Gastroesophageal sphincter (tissue), 4 donors: ENCODE measurements around the gene SETBP1. TPM values are rescaled to one million over a fixed set of nuclear protein-coding genes. Genes with fewer than 3 reads are reported as not detected.

ENCODE experiments used
- ATAC-seq: fragments of 150-250 bp; one replicate; pipeline ENCODE4 v1.9.1; 2016; ENCODE audit warnings: mild to moderate bottlenecking, moderate library complexity
- H3K27ac ChIP-seq, 4 donors: fragments of 200-600 bp; sonication (generic) in 3 of 4; 1 replicate in 3 of 4; 2 replicates in 1 of 4; pipeline ENCODE4 v1.5.1; 2016 to 2019
- H3K27me3 ChIP-seq: fragments of 200-600 bp; sonication (generic); one replicate; pipeline ENCODE4 v1.5.1; 2019
- H3K36me3 ChIP-seq, 2 donors: fragments of 200-600 bp; sonication (generic); one replicate each; pipeline ENCODE4 v1.5.1; 2019; ENCODE audit warnings: control low read depth in 1 of 2
- H3K4me1 ChIP-seq, 3 donors: fragments of 200-600 bp; sonication (generic); 1 replicate in 2 of 3; 2 replicates in 1 of 3; pipeline ENCODE4 v1.5.1; 2016 to 2019; ENCODE audit warnings: control low read depth in 2 of 3
- H3K4me3 ChIP-seq, 2 donors: fragments of 200-600 bp; sonication (generic); one replicate each; pipeline ENCODE4 v1.5.1; 2019; ENCODE audit warnings: mild to moderate bottlenecking in 1 of 2, moderate library complexity in 1 of 2
- H3K9me3 ChIP-seq, 3 donors: fragments of 200-600 bp; sonication (generic); one replicate each; pipeline ENCODE4 v1.5.1; 2017 to 2019; ENCODE audit warnings: control low read depth in 2 of 3
- EP300 ChIP-seq: sonication (generic); formaldehyde crosslinking; IDR thresholded peaks from one replicate; pipeline ENCODE4 v1.6.1; 2017; ENCODE audit warnings: antibody characterized with exemption, mild to moderate bottlenecking
- POLR2A ChIP-seq, 2 donors: fragments of 450-650 bp; IDR thresholded peaks; one replicate each; pipeline ENCODE4 v1.6.1; 2017; ENCODE audit warnings: antibody characterized with exemption in 2 of 2, mild to moderate bottlenecking in 2 of 2, moderate library complexity in 1 of 2
- POLR2AphosphoS5 ChIP-seq: sonication (generic); formaldehyde crosslinking; IDR thresholded peaks from one replicate; pipeline ENCODE4 v1.6.1; 2017; ENCODE audit warnings: antibody characterized with exemption
- WGBS, 2 donors: methylation state at CpG; one replicate each; pipeline ENCODE4 v1.1.5; 2018; ENCODE audit warnings: low coverage in 1 of 2; 5-methylcytosine and 5-hydroxymethylcytosine counted together
- total RNA-seq, 4 donors: library from RNA; depleted of rRNA; stranded (reverse); fragments of >200 nt; gene quantifications; one replicate each; pipeline ENCODE4 v1.1.0, GENCODE V29; 2016
- TF ChIP-seq, protein P1 (sequence below), 4 experiments: fragments of 200-600 bp in 2 of 4; fragments of 450-650 bp in 2 of 4; sonication (generic) in 1 of 4; IDR thresholded peaks; one replicate each; pipeline ENCODE4 v1.5.1; 2017 to 2019; ENCODE audit warnings: antibody characterized with exemption in 4 of 4, mild to moderate bottlenecking in 2 of 4, moderate library complexity in 2 of 4

SETBP1 gene
- total RNA-seq, 4 donors from 2014 or later, result 42.5 to 87.6 (median 67.8) TPM

DNA sequence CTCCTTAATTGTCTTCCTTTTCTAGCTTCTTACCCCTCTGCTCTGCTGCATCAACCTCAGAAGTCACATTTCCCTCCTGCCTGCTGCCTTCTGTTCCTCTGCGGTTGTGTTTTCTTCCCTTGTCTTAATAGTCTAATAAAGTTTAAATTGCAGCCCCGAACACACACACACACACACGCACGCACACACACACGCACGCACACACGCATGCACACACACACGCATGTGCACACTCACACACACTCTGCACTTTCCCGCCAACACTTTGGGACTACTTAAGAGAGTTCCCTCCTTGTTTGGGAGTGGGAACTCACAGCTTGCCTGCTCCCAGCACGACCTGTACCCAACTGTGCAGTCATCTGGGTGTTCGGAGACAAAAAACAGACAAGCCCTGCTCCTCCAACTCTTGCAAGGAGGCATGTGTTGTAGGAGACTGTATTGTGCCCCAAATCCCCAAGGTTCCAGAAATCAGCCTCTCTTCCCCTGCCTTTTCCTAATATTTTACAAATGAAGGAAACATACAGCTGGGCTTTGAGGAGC, 99.1 kb downstream of the SETBP1 start:
- peak; percentile 26 for ATAC-seq
- Histone ChIP-seq H3K9me3 (no peaks in the 10 kb centered on the region), H3K27ac (peak overlapping the region in 3 of 4 donors; percentile 28 to 41 (median 40)), H3K4me1 (peaks cover 0 to 64% (median 22%) of the 10 kb centered on the region in 3 donors), H3K36me3 (no peaks in the 10 kb centered on the region), H3K4me3 (no peak overlapping the region), H3K27me3 (no peaks in the 10 kb centered on the region)
- WGBS, 2 donors, result 54 to 60% methylated on average over 1 to 10 of the region's 11 CpGs
- TF ChIP-seq POLR2A (IDR thresholded peaks at IDR 0.05), result no peak
- peak; percentile 23 for TF ChIP-seq POLR2AphosphoS5
- TF ChIP-seq, protein P1, sequence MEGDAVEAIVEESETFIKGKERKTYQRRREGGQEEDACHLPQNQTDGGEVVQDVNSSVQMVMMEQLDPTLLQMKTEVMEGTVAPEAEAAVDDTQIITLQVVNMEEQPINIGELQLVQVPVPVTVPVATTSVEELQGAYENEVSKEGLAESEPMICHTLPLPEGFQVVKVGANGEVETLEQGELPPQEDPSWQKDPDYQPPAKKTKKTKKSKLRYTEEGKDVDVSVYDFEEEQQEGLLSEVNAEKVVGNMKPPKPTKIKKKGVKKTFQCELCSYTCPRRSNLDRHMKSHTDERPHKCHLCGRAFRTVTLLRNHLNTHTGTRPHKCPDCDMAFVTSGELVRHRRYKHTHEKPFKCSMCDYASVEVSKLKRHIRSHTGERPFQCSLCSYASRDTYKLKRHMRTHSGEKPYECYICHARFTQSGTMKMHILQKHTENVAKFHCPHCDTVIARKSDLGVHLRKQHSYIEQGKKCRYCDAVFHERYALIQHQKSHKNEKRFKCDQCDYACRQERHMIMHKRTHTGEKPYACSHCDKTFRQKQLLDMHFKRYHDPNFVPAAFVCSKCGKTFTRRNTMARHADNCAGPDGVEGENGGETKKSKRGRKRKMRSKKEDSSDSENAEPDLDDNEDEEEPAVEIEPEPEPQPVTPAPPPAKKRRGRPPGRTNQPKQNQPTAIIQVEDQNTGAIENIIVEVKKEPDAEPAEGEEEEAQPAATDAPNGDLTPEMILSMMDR (IDR thresholded peaks at IDR 0.05), result no peak
- TF ChIP-seq EP300, result no peak

DNA sequence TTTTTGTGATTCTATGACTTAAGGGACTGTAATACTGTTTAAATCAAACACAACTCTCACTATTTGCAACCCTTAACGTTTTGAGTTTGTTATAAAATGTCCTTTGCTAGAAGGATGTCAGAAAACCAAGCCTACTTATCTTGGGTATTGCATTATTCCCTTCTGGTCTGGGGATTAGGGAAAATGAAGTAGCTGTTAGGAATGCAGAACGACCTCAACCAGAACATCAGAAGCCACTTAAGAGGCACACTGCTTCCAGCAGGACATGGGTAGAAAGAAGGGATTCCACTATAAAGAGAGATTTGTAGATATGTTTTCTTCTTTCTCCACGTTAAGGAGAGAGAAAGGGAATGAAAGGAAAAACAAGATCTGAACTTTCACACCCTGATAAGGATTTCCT, 101.2 kb downstream of the SETBP1 start:
- peak overlapping the region in 2 of 4 donors; percentile 5 to 23 for H3K27ac ChIP-seq
- ATAC-seq, result peak; percentile 26
- peaks cover 0 to 72% (median 26%) of the 10 kb centered on the region in 3 donors for H3K4me1 ChIP-seq
- peak; percentile 7 for TF ChIP-seq POLR2AphosphoS5
- no peak for TF ChIP-seq POLR2A (IDR thresholded peaks at IDR 0.05)
- H3K36me3 ChIP-seq, result no peaks in the 10 kb centered on the region
- WGBS, 2 donors, result 13 to 42% methylated on average over 3 of the region's 3 CpGs
- H3K4me3 ChIP-seq, result no peak overlapping the region
- no peaks in the 10 kb centered on the region for H3K9me3 ChIP-seq
- H3K27me3 ChIP-seq, result no peaks in the 10 kb centered on the region

DNA sequence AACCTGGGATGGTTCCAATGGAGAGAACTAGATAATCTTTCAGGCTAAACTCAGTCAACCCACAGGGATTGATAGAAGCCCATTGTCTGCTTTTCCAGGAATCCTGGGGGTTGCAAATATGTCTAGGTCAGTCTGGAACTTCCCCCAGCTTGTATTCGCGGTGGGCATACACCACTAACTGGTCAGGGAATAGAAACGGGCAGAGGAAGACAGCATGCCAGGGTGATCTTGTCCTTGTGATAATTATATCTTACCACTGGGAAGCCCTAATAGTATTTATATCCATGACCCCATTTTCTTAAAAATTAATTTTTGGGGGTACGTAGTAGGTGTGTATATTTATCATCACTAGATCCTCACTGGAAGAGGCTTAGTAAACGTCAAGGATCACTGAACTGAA, 101.9 kb downstream of the SETBP1 start:
- Histone ChIP-seq H3K36me3 (no peaks in the 10 kb centered on the region), H3K27ac (peak overlapping the region in 2 of 4 donors; percentile 5 to 23), H3K4me1 (peaks cover 0 to 65% (median 22%) of the 10 kb centered on the region in 3 donors), H3K4me3 (no peak overlapping the region), H3K27me3 (no peaks in the 10 kb centered on the region), H3K9me3 (no peaks in the 10 kb centered on the region)
- 91 to 94% methylated on average over 5 of the region's 5 CpGs for WGBS, 2 donors
- TF ChIP-seq EP300, result no peak
- TF ChIP-seq, protein P1 (IDR thresholded peaks at IDR 0.05), result no peak
- TF ChIP-seq POLR2A (IDR thresholded peaks at IDR 0.05), result no peak
- no peak for TF ChIP-seq POLR2AphosphoS5
- no peak for ATAC-seq

DNA sequence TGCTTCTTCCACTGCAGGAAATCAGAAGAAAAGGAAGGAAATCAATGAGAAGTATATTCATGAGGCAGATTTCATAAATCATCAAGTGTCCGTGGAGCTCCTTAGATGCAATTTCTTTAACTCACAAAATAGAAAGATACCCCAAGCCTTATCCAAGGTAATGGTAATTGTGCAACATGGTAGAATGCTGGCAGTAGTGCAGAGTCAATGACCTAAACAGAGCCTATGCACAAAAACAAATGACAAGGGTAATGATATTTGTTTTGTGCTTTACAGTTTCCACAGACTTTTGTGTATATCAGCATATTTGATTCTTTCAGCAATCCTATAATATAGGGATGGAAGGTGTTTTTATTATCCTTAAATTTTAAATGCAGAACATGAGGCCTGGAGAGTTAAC, 102.7 kb downstream of the SETBP1 start:
- H3K27ac ChIP-seq, result no peak overlapping the region
- no peaks in the 10 kb centered on the region for H3K9me3 ChIP-seq
- TF ChIP-seq, protein P1 (IDR thresholded peaks at IDR 0.05), result no peak
- TF ChIP-seq POLR2AphosphoS5 (no peak), POLR2A (IDR thresholded peaks at IDR 0.05) (no peak)
- no peaks in the 10 kb centered on the region for H3K27me3 ChIP-seq
- no peak overlapping the region for H3K4me3 ChIP-seq
- H3K36me3 ChIP-seq, result no peaks in the 10 kb centered on the region
- WGBS, 2 donors, result 75 to 77% methylated on average over 1 of the region's 1 CpG
- peaks cover 0 to 63% (median 21%) of the 10 kb centered on the region in 3 donors for H3K4me1 ChIP-seq
- no peak for ATAC-seq

DNA sequence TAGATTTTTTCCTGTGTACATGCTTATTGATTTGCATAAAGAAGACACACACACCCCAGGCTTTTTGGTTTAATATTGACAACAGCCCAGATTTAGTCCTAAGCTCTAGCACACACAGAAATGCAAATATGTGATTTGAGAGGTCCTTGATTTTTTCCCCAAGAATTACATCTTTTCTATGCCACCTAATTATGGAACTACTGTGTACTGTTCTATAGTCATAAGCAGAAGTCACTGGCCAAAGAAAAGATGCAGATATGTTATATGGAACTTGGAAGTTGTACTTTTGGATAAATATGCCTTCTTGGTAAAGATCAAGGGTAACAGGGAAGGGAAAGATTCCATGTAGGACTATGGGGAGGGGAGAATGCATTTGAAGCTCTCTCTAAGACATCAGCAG, 105.6 kb downstream of the SETBP1 start:
- Histone ChIP-seq H3K9me3 (no peaks in the 10 kb centered on the region), H3K4me1 (peaks cover 8 to 63% (median 26%) of the 10 kb centered on the region in 3 donors), H3K27ac (no peak overlapping the region), H3K27me3 (no peaks in the 10 kb centered on the region), H3K4me3 (no peak overlapping the region), H3K36me3 (no peaks in the 10 kb centered on the region)
- TF ChIP-seq, protein P1 (IDR thresholded peaks at IDR 0.05), result no peak
- no peak for TF ChIP-seq POLR2AphosphoS5
- no peak for TF ChIP-seq POLR2A (IDR thresholded peaks at IDR 0.05)
- no peak for TF ChIP-seq EP300
- ATAC-seq, result no peak
